ENCODE data around the gene GPT2.

Gene GPT2

DNA sequence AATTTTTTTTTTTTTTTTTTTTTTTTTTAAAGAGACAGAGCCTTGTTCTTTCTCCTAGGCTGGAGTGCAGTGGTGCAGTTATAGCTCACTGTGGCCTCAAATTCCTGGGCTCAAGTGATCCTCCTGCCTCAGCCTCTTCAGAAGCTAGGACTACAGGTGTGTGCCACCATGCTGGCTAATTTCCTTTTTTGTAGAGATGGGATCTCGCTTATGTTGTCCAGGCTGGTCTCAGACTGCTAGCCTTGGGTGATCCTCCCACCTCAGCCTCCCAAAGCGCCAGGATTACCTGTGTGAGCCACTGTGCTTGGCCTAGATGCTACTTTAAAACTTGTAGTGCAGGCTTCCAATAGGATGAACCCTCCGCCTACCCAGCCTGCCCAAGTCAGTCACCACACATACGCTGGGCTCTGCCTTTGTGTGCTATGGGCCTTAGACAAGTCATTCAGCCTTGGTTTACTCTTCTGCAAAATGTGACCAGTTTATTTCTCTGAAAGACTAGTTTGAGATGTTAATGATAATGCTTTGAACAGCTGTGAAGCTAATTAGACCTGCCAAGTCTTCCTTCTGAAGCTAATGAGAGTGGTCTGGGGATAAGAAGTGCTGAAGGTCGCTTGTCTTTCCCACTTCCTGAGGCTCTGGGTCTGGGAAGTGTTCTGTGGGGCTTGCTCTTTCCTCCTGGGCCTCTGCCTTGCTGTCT lies 5.2 kb downstream of the GPT2 start:
- no peaks in the 10 kb centered on the region for H3K9me3 ChIP-seq (ENCODE audit: low read depth, low read length)
- no peak overlapping the region for H3K27ac ChIP-seq
- H3K36me3 ChIP-seq (ENCODE audit: insufficient read depth, low read length): no peaks in the 10 kb centered on the region
- H3K4me3 ChIP-seq: no peak overlapping the region
- no peak for DNase-seq (ENCODE audit: low read depth, low spot score)
- TF ChIP-seq POLR2AphosphoS5 (IDR thresholded peaks at IDR 0.05; ENCODE audit: borderline replicate concordance, low read depth, low read length) (no peak), FOXP2 (optimal IDR thresholded peaks at IDR 0.05; ENCODE audit: control extremely low read depth, extremely low read length, insufficient read depth) (no peak), EZH2 (IDR thresholded peaks at IDR 0.05) (no peak)
- H3K9ac ChIP-seq (ENCODE audit: insufficient read length): no peak overlapping the region

GRCh38 chr16:46889942-46890300 lies 5.8 kb downstream of the GPT2 start:
- Histone ChIP-seq H3K4me3 (no peak overlapping the region), H3K27ac (no peak overlapping the region), H3K36me3 (ENCODE audit: insufficient read depth, low read length) (no peaks in the 10 kb centered on the region), H3K9me3 (ENCODE audit: low read depth, low read length) (no peaks in the 10 kb centered on the region), H3K9ac (ENCODE audit: insufficient read length) (no peak overlapping the region)
- DNase-seq (ENCODE audit: low read depth, low spot score): no peak
- no peak for TF ChIP-seq POLR2AphosphoS5 (IDR thresholded peaks at IDR 0.05; ENCODE audit: borderline replicate concordance, low read depth, low read length)
- no peak for TF ChIP-seq FOXP2 (optimal IDR thresholded peaks at IDR 0.05; ENCODE audit: control extremely low read depth, extremely low read length, insufficient read depth)

DNA sequence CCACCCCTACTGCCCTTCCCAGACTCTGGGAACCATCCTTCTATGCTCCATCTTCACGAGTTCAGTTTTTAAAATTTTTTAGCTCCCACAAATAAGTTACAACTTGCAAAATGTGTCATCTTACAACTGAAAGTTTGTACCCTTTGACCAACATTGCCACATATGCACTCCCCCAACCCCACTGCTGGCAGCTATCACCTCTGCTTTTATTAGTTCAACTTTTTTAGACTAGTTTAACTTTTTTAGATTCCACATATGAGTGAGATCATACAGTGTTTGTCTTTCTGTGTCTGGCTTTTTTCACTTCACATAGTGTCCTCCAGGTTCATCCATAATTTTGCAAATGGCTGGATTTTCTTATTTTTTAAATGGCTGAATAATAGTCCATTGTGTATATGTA lies 7.7 kb downstream of the GPT2 start:
- Histone ChIP-seq H3K9ac (ENCODE audit: insufficient read length) (no peak overlapping the region), H3K36me3 (ENCODE audit: insufficient read depth, low read length) (no peaks in the 10 kb centered on the region), H3K4me3 (no peak overlapping the region), H3K9me3 (ENCODE audit: low read depth, low read length) (no peaks in the 10 kb centered on the region), H3K27ac (no peak overlapping the region)
- TF ChIP-seq POLR2AphosphoS5 (IDR thresholded peaks at IDR 0.05; ENCODE audit: borderline replicate concordance, low read depth, low read length): no peak
- no peak for DNase-seq (ENCODE audit: low read depth, low spot score)

GRCh38 chr16:46894036-46894672 lies 10.0 kb downstream of the GPT2 start:
- no peaks in the 10 kb centered on the region for H3K9me3 ChIP-seq (ENCODE audit: low read depth, low read length)
- H3K4me3 ChIP-seq: no peak overlapping the region
- H3K9ac ChIP-seq (ENCODE audit: insufficient read length): no peak overlapping the region
- TF ChIP-seq EZH2 (IDR thresholded peaks at IDR 0.05) (no peak), FOXP2 (optimal IDR thresholded peaks at IDR 0.05; ENCODE audit: control extremely low read depth, extremely low read length, insufficient read depth) (no peak), POLR2AphosphoS5 (IDR thresholded peaks at IDR 0.05; ENCODE audit: borderline replicate concordance, low read depth, low read length) (no peak)
- H3K27ac ChIP-seq: no peak overlapping the region
- DNase-seq (ENCODE audit: low read depth, low spot score): no peak
- no peaks in the 10 kb centered on the region for H3K36me3 ChIP-seq (ENCODE audit: insufficient read depth, low read length)

DNA sequence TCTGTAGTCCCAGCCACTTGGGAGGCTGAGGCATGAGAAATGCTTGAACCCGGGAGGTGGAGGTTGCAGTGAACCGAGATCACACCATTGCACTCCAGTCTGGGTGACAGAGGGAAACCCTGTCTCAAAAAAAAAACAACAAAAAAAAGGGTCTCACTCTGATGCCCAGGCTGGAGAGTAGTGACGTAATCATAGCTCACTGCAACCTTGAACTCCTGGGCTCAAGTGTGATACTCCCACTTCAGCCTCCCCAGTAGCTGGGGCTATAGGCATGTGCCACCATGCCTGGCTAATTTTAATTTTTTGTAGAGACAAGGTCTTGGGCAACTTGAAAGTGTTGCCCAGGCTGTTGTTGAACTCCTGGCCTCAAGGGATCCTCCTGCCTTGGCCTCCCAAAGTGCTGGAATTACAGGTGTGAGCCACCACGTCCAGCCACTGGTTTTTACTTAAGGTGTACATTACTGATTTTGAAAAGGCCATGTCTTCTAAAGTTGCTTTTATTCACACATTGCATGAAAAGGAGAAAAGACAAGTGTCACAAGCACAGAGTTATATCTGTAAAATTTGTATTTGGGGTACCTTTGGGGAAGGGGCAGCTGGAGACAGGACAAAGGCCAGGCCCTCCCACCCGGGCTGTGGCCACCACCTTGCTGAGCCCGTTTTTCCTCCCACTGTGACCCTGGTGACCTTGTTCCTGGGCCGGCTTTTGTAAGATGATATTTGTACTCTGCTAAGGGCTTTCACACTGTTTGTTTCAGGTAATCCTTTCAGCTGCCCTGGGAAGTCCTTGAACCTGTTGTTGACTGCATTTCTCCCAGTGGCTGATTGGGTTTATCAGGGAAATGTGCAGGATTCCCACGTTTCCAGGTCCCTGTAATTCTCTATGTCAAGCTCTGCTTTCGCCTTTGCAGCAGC lies 11.5 kb downstream of the GPT2 start:
- Histone ChIP-seq H3K36me3 (ENCODE audit: insufficient read depth, low read length) (no peaks in the 10 kb centered on the region), H3K27ac (no peak overlapping the region), H3K9ac (ENCODE audit: insufficient read length) (no peak overlapping the region), H3K9me3 (ENCODE audit: low read depth, low read length) (no peaks in the 10 kb centered on the region), H3K4me3 (no peak overlapping the region)
- no peak for DNase-seq (ENCODE audit: low read depth, low spot score)
- TF ChIP-seq EZH2 (IDR thresholded peaks at IDR 0.05) (no peak), FOXP2 (optimal IDR thresholded peaks at IDR 0.05; ENCODE audit: control extremely low read depth, extremely low read length, insufficient read depth) (no peak), POLR2AphosphoS5 (IDR thresholded peaks at IDR 0.05; ENCODE audit: borderline replicate concordance, low read depth, low read length) (no peak)

GRCh38 chr16:46896314-46896968 lies 12.3 kb downstream of the GPT2 start:
- no peak for DNase-seq (ENCODE audit: low read depth, low spot score)
- TF ChIP-seq POLR2AphosphoS5 (IDR thresholded peaks at IDR 0.05; ENCODE audit: borderline replicate concordance, low read depth, low read length) (no peak), EZH2 (IDR thresholded peaks at IDR 0.05) (no peak), FOXP2 (optimal IDR thresholded peaks at IDR 0.05; ENCODE audit: control extremely low read depth, extremely low read length, insufficient read depth) (no peak)
- no peaks in the 10 kb centered on the region for H3K36me3 ChIP-seq (ENCODE audit: insufficient read depth, low read length)
- no peak overlapping the region for H3K27ac ChIP-seq
- no peak overlapping the region for H3K4me3 ChIP-seq
- no peaks in the 10 kb centered on the region for H3K9me3 ChIP-seq (ENCODE audit: low read depth, low read length)
- no peak overlapping the region for H3K9ac ChIP-seq (ENCODE audit: insufficient read length)

DNA sequence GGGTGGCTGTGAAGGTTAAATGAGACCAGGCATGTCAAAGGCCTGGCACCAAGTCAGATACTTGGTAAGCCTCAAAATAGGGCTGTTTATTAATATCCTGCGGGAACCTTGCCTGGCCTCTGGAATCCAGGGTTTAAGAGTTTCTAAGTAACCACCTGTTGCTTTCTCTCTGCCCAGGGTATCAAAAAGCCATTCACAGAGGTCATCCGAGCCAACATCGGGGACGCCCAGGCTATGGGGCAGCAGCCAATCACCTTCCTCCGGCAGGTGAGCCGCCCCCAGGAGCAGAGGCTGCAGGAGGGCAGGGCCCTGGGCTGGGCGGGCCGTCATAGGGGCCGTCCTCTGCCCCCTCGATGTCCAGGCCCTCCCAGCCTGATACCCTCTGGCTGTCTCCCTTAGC lies 13.3 kb downstream of the GPT2 start:
- H3K36me3 ChIP-seq (ENCODE audit: insufficient read depth, low read length): no peaks in the 10 kb centered on the region
- H3K9me3 ChIP-seq (ENCODE audit: low read depth, low read length): no peaks in the 10 kb centered on the region
- DNase-seq (ENCODE audit: low read depth, low spot score): no peak

DNA sequence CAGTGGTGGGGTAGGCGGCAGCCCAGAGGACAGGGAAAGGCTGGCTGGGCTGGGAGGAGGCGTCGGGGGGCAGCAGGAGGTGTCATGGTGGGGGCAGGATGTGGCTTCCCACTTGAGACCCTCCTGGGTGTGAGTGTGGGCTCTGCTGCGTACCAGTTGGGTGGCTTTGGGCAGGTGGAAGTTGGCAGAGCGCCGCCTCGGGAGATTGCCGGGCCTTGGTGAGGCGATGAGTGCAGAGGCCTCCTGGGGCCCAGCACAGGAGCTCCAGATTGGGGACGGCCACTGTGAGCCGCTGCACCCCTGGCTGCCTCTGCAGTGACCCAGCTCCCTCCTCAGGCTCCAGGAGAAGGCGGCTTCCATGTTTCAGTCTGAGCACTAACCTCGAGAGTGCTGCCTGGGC lies 13.8 kb downstream of the GPT2 start:
- no peak for DNase-seq (ENCODE audit: low read depth, low spot score)
- no peaks in the 10 kb centered on the region for H3K9me3 ChIP-seq (ENCODE audit: low read depth, low read length)
- no peak overlapping the region for H3K27ac ChIP-seq
- H3K4me3 ChIP-seq: no peak overlapping the region
- no peak overlapping the region for H3K9ac ChIP-seq (ENCODE audit: insufficient read length)
- H3K36me3 ChIP-seq (ENCODE audit: insufficient read depth, low read length): no peaks in the 10 kb centered on the region
- TF ChIP-seq FOXP2 (optimal IDR thresholded peaks at IDR 0.05; ENCODE audit: control extremely low read depth, extremely low read length, insufficient read depth): no peak
- TF ChIP-seq POLR2AphosphoS5 (IDR thresholded peaks at IDR 0.05; ENCODE audit: borderline replicate concordance, low read depth, low read length): no peak
- no peak for TF ChIP-seq EZH2 (IDR thresholded peaks at IDR 0.05)

More for the DNA sequence above, 13.3 kb downstream of the GPT2 start:
- H3K4me3 ChIP-seq: no peak overlapping the region
- TF ChIP-seq EZH2 (IDR thresholded peaks at IDR 0.05) (no peak), FOXP2 (optimal IDR thresholded peaks at IDR 0.05; ENCODE audit: control extremely low read depth, extremely low read length, insufficient read depth) (no peak), POLR2AphosphoS5 (IDR thresholded peaks at IDR 0.05; ENCODE audit: borderline replicate concordance, low read depth, low read length) (no peak)
- no peak overlapping the region for H3K9ac ChIP-seq (ENCODE audit: insufficient read length)
- no peak overlapping the region for H3K27ac ChIP-seq
